Stimulated activated CD8-positive, alpha-beta memory T cell treated with anti-CD3 and anti-CD28 coated beads, Interleukin-4, amount 100 ng/mL, for 48 hours (primary cell): Measurements from ENCODE around the gene ERCC4.

Experiments
- DNase-seq: peaks from one replicate; pipeline ENCODE4 v3.0.0-alpha.2; 2020

Gene ERCC4

GRCh38 chr16:13911871-13912270 is 8.1 kb upstream of the ERCC4 start:
- no peak for DNase-seq

- DNase-seq: no peak
These were observed 7.1 kb upstream of the ERCC4 start for GRCh38 chr16:13912891-13913290.

GRCh38 chr16:13913374-13914292 is 6.3 kb upstream of the ERCC4 start:
- DNase-seq: no peak

GRCh38 chr16:13915033-13915635 is 4.8 kb upstream of the ERCC4 start:
- no peak for DNase-seq

- peak; percentile 28 for DNase-seq
These were observed 648 bp upstream of the ERCC4 start for GRCh38 chr16:13919330-13919682.

- DNase-seq: no peak
These were observed 510 bp downstream of the ERCC4 start for GRCh38 chr16:13920510-13920818.

- DNase-seq: no peak
These were observed 1.4 kb downstream of the ERCC4 start for GRCh38 chr16:13921328-13921727.

- no peak for DNase-seq
These were observed 3.8 kb downstream of the ERCC4 start for GRCh38 chr16:13923703-13924298.

GRCh38 chr16:13926464-13926863 is 6.5 kb downstream of the ERCC4 start:
- no peak for DNase-seq

- DNase-seq: no peak
These were observed 6.9 kb downstream of the ERCC4 start for GRCh38 chr16:13926891-13927290.

GRCh38 chr16:13928646-13929045 is 8.7 kb downstream of the ERCC4 start:
- DNase-seq: no peak

- no peak for DNase-seq
These were observed 11.9 kb downstream of the ERCC4 start for GRCh38 chr16:13931845-13932244.

GRCh38 chr16:13935408-13935807 is 15.5 kb downstream of the ERCC4 start:
- DNase-seq: peak; percentile 56

- no peak for DNase-seq
These were observed 16.2 kb downstream of the ERCC4 start for GRCh38 chr16:13936155-13936554.

- no peak for DNase-seq
These were observed 16.7 kb downstream of the ERCC4 start for GRCh38 chr16:13936596-13937081.

GRCh38 chr16:13937411-13937810 is 17.5 kb downstream of the ERCC4 start:
- no peak for DNase-seq

GRCh38 chr16:13938480-13938879 is 18.5 kb downstream of the ERCC4 start:
- no peak for DNase-seq

GRCh38 chr16:13939821-13940220 is 19.9 kb downstream of the ERCC4 start:
- DNase-seq: no peak

- DNase-seq: no peak
These were observed 20.5 kb downstream of the ERCC4 start for GRCh38 chr16:13940397-13940933.

- no peak for DNase-seq
These were observed 24.9 kb downstream of the ERCC4 start for GRCh38 chr16:13944816-13945215.

GRCh38 chr16:13945744-13946485 is 26.0 kb downstream of the ERCC4 start:
- no peak for DNase-seq

GRCh38 chr16:13948086-13948485 is 28.1 kb downstream of the ERCC4 start:
- DNase-seq: no peak
